HG03066 (cell line): ENCODE measurements around the gene DPCD.
"Not testable (repeated sequence)": the region's sequence is repeated elsewhere in the genome, so short reads cannot be mapped to it uniquely, and the experiment has no call there.

Source experiments
- ATAC-seq: cut with Tn5 transposase; IDR thresholded peaks from one replicate; pipeline ENCODE4 v1.9.1; 2021; ENCODE audit warnings: low read depth; ENCODE audit not compliant: unreplicated experiment

The DPCD gene

GRCh38 chr10:101579516-101579870, 8.6 kb upstream of the DPCD start:
- ATAC-seq = no peak

- no peak for ATAC-seq
These were observed 7.4 kb upstream of the DPCD start for GRCh38 chr10:101580486-101581399.

- no peak for ATAC-seq
These were observed 2.3 kb upstream of the DPCD start for GRCh38 chr10:101585841-101586240.

- no peak for ATAC-seq
These were observed 758 bp downstream of the DPCD start for GRCh38 chr10:101588879-101589278.

GRCh38 chr10:101593331-101593730, 5.2 kb downstream of the DPCD start:
- not testable (repeated sequence) for ATAC-seq

GRCh38 chr10:101595591-101596433, 7.7 kb downstream of the DPCD start:
- no peak for ATAC-seq

- no peak for ATAC-seq
These were observed 9.2 kb downstream of the DPCD start for GRCh38 chr10:101597091-101597900.

- no peak for ATAC-seq
These were observed 13.4 kb downstream of the DPCD start for GRCh38 chr10:101601541-101601940.

- peak; percentile 63 for ATAC-seq
These were observed 14.8 kb downstream of the DPCD start for GRCh38 chr10:101602761-101603398.

- no peak for ATAC-seq
These were observed 19.0 kb downstream of the DPCD start for GRCh38 chr10:101607124-101607523.

GRCh38 chr10:101609481-101609880, 21.4 kb downstream of the DPCD start:
- no peak for ATAC-seq

GRCh38 chr10:101611096-101611905, 23.2 kb downstream of the DPCD start:
- ATAC-seq = no peak

- no peak for ATAC-seq
These were observed 24.0 kb downstream of the DPCD start for GRCh38 chr10:101612086-101612485.

GRCh38 chr10:101612872-101613271, 24.8 kb downstream of the DPCD start:
- no peak for ATAC-seq

GRCh38 chr10:101613646-101614045, 25.5 kb downstream of the DPCD start:
- no peak for ATAC-seq

- no peak for ATAC-seq
These were observed 26.8 kb downstream of the DPCD start for GRCh38 chr10:101614663-101615524.

- no peak for ATAC-seq
These were observed 27.5 kb downstream of the DPCD start for GRCh38 chr10:101615525-101616116.

- no peak for ATAC-seq
These were observed 28.4 kb downstream of the DPCD start for GRCh38 chr10:101616415-101617101.
